HG03280 (cell line): ENCODE results near the gene ZFAND4.
A peak's percentile ranks its signal among the peaks of the same experiment; 100 is the strongest.
"Not testable (repeated sequence)": the region's sequence is repeated elsewhere in the genome, so short reads cannot be mapped to it uniquely, and the experiment has no call there.

Source experiments
- ATAC-seq: cut with Tn5 transposase; IDR thresholded peaks from one replicate; pipeline ENCODE4 v1.9.1; 2021; ENCODE audit warnings: mild to moderate bottlenecking, moderate library complexity; ENCODE audit not compliant: unreplicated experiment

ZFAND4 gene

DNA sequence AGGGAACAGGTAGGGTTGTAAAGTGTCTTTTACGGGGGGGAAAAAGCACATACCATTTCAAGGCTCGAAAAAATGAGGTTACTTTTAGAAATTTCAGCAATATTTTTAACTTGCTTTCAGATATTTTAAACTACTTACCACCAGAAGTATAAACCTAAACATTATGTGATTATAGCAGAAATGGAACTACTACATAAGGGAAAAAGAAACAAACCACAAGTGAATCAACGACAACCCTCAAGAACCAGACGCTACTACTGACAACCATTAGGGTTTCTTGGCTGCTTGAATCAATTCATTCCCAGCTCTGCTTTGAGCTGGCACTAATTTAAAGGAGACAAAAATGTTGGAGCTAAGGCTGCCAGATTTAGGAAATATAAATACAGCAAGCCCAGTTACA lies 80.1 kb downstream of the ZFAND4 start:
- ATAC-seq: no peak

GRCh38 chr10:45591280-45591679 lies 81.3 kb downstream of the ZFAND4 start:
- ATAC-seq: no peak

GRCh38 chr10:45589868-45590267 lies 82.7 kb downstream of the ZFAND4 start:
- no peak for ATAC-seq

DNA sequence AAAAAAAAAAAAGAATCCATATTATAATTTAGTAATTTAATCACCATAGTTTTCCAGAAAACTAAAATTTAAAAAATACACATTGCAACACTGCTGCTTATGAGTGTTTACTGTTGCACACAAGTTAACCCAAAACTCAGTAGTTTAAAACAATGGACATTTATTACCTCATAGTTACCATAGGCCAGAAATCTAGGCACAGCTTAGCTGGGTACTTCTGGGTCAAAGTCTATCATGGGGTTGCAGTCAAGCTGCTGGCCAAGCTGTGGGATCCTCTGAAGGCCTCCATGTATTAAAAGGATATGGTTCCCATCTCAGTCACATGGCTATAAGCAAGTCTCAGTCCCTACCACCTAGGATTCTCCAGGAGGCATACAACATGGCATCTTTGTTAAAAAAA lies 83.6 kb downstream of the ZFAND4 start:
- no peak for ATAC-seq

DNA sequence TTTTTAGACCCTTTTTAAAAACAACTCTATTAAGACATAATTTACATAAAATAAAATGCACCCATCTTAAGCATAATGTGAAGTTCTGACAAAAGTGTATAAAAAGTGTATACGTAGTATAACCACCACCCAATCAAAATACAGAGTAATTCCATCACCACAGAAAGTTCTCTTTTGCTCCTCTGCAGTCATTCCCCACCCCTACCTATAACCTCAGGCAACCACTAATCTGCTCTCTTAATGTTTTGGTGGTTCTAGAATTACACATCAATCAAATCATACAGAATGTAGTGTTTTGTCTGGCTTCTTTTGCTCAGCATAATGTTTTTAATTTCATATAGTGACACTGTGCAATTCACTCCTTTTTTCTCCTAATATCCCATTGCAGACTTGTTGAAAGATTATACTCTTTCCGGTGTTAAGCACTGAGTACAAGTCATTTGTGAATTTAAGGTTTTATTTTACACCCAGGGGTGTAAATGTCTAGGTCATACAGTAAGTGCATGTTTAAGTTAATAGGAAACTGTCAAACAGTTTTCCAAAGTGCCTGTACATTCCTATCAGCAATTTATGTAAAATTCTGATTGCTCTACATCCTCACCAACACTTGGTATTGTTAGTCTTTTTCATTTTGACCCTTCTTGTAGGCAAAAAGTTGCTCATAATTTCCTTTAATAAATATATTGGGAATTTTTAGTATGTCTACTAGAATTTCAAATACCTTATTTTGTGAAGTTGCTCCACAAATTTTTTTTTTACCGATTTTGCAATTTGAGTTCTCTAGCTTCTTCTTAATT lies 86.3 kb downstream of the ZFAND4 start:
- ATAC-seq: no peak

- ATAC-seq: no peak
These were observed 87.4 kb downstream of the ZFAND4 start for GRCh38 chr10:45585131-45585530.

DNA sequence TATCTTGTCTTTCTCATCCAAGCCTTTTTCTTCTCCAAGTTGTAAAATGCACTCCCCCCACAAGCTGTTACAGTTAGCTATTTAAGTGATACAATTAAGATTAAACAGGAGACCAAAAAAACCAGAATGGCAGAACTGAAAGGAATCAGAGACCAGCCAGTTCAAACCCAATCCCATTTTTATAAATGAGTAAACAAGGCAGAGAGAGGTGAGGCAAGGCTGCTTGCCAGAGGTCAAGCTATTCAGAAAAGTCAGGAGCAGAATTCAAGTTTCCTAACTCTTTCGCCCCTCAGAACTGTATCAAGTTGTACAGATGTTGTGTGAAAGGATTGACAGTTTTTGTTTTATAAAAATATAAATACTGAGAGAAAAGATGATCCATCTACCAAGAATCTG lies 90.2 kb downstream of the ZFAND4 start:
- no peak for ATAC-seq

DNA sequence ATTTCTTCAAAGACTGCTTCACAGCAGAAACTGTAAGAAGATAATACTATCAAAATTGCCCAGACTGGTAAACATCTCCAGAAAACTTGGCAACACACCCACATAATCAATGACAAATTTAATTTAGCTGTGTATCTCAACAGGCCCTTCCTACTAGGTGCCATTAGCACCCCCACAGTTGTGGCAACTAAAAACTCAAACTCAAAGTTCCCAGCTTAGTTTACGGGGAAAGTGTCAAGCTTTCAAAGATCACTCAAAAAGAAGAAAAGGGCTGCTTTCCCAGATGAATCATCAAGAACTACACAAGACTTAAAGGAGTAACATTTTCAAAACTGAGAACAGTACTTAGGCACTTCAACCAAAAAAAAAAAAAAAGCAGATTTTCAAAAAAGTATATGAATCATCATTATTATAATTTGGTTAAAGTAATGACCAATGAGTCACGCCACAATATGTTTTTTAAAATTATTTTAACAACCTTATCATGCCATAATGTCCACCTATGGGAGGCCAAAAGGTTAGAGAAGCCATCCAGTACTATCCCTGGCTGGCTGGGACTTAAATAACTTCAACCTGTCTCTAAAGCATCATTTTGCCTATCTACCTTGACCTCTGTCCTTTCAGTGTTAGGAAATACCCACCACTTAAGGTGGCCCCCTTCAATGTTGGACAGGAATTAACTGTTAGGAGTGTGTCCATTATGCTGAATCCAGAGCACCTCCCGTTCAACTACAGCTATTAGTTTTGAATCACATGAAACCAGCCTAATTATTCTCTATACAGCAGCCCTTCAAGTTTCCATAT lies 90.8 kb downstream of the ZFAND4 start:
- no peak for ATAC-seq

- peak; percentile 36 for ATAC-seq
These were observed 91.4 kb downstream of the ZFAND4 start for GRCh38 chr10:45581216-45581549.

GRCh38 chr10:45580371-45581215 lies 92.0 kb downstream of the ZFAND4 start:
- peak; percentile 66 for ATAC-seq

DNA sequence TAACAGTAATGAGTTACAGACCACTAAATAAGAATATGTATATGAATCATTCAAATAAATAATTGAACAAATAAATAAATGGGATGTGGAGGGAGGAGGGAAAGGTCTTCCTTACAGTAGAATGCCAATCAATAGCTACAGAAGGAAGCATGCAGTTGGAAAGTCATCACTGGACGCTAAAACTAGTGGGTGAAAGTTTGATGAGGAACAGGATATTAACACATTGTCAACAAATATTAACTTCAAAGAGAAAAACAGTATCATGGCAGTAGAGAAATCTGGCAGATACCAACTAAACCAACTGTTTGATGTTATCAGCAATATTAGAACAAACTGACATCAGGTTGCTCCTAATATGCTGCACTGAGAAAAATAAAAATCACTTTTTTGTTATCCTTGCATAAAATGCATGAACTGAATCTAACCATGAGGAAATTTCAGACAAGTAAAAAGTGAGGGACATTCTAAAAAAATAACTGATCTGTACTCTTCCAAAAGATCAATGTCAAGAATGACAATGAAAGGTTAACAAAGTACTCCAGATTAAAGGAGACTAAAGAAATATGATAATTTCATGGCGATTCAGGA lies 94.1 kb downstream of the ZFAND4 start:
- ATAC-seq: no peak

DNA sequence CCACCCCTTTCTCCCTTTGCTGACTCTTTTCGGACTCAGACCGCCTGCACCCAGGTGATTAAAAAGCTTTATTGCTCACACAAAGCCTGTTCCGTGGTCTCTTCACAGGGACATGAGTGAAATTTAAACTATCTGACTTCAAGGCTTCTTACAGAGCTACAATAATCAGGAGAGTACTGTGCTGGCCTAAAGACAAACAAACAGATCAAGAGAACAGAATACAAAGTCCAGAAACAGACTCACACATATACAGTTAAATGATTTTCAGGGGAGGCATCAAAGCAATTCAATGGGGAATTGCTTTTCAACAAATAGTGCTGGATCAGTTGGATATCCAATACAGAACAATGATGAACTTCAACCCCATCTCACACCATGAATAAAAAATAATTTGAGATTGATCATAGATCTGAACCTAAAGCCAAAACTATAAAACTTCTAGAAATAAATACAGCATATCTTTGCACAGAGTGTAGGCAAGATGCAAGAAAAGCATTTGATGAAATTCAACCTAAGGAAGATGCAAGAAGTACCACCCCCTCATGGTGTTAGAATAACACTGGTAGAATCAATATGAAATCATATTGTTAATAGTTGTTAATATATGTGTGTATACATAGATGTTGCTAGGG lies 96.5 kb downstream of the ZFAND4 start:
- no peak for ATAC-seq

DNA sequence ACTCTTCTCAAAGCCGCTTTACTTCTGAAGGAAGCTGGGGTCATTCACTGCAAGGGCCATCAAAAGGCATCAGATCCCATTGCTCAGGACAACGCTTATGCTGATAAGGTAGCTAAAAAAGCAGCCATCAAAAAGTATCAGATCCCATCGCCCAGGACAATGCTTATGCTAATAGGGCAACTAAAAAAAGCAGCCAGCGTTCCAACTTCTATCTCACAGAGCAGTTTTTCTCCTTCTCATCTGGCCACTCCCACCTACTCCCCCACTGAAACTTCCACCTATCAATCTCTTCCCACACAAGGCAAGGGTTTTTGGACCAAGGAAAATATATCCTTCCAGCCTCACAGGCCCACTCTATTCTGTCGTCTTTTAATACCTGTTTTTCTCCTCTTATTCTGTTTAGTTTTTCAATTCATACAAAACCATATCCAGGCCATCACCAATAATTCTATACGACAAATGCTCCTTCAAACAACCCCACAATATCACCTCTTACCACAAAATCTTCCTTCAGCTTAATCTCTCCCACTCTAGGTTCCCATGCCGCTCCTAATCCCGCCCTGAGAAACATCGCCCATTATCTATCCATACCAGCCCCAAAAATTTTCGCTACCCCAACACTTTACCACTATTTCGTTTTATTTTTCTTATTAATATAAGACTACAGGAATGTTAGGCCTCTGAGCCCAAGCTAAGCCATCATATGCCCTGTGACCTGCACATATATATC lies 97.4 kb downstream of the ZFAND4 start:
- ATAC-seq: not testable (repeated sequence)

- ATAC-seq: no peak
These were observed 103.1 kb downstream of the ZFAND4 start for GRCh38 chr10:45569471-45569870.

- ATAC-seq: no peak
These were observed 106.2 kb downstream of the ZFAND4 start for GRCh38 chr10:45566415-45566814.
